HepG2 (cell line): ENCODE results near the gene DPF1. TPM values are rescaled to one million over a fixed set of nuclear protein-coding genes. Genes with fewer than 3 reads are reported as not detected.

Experiments
- ATAD3A ChIP-seq: sonication (generic); formaldehyde crosslinking; IDR thresholded peaks from 2 replicates; pipeline ENCODE4 v1.4.0; 2020; ENCODE audit warnings: missing genetic modification reagents
- BRD4 ChIP-seq: sonication (generic); formaldehyde crosslinking; IDR thresholded peaks from 2 replicates; pipeline ENCODE4 v1.4.0; 2020; ENCODE audit warnings: missing genetic modification reagents
- CENPT ChIP-seq: sonication (generic); formaldehyde crosslinking; IDR thresholded peaks from 2 replicates; pipeline ENCODE4 v1.8.0; 2022; ENCODE audit warnings: low read depth, mild to moderate bottlenecking, moderate library complexity, missing genetic modification reagents
- GABPB1 ChIP-seq: IDR thresholded peaks from 2 replicates; pipeline ENCODE4 v1.6.1; 2016; ENCODE audit warnings: mild to moderate bottlenecking, missing genetic modification reagents, moderate library complexity, missing compliant biosample characterization
- HNRNPL ChIP-seq: fragments of 200-400 bp; formaldehyde crosslinking; IDR thresholded peaks from 2 replicates; pipeline ENCODE4 v1.6.1; 2017; ENCODE audit warnings: mild to moderate bottlenecking, low read depth, low read length
- IKZF4 ChIP-seq: sonication (generic); formaldehyde crosslinking; IDR thresholded peaks from 2 replicates; pipeline ENCODE4 v1.5.1; 2020; ENCODE audit warnings: borderline replicate concordance, mild to moderate bottlenecking, low read depth, missing genetic modification reagents; ENCODE audit errors: not compliant biosample characterization
- KLF15 ChIP-seq: sonication (generic); formaldehyde crosslinking; IDR thresholded peaks from 2 replicates; pipeline ENCODE4 v1.8.1; 2023; ENCODE audit warnings: borderline replicate concordance, mild to moderate bottlenecking, inconsistent platforms, missing genetic modification reagents, mixed read lengths
- NFKB2 ChIP-seq: sonication (generic); formaldehyde crosslinking; IDR thresholded peaks from 2 replicates; pipeline ENCODE4 v1.4.0; 2020; ENCODE audit warnings: missing genetic modification reagents, borderline replicate concordance
- NFYC ChIP-seq: IDR thresholded peaks from 2 replicates; pipeline ENCODE4 v1.6.1; 2016; ENCODE audit warnings: missing genetic modification reagents, missing compliant biosample characterization
- PAF1 ChIP-seq: IDR thresholded peaks from 2 replicates; pipeline ENCODE4 v1.6.1; 2016; ENCODE audit warnings: missing genetic modification reagents, missing compliant biosample characterization
- SETDB1 ChIP-seq: sonication (generic); formaldehyde crosslinking; IDR thresholded peaks from 2 replicates; pipeline ENCODE4 v1.5.1; 2020; ENCODE audit warnings: missing genetic modification reagents, mild to moderate bottlenecking, borderline replicate concordance
- THAP11 ChIP-seq: IDR thresholded peaks from 2 replicates; pipeline ENCODE4 v1.6.1; 2016; ENCODE audit warnings: missing biosample characterization, missing genetic modification reagents
- U2AF1 ChIP-seq: fragments of 200-400 bp; formaldehyde crosslinking; optimal IDR thresholded peaks from 2 replicates; pipeline ENCODE3; 2017; ENCODE audit warnings: mild to moderate bottlenecking, low read depth, low read length
- XRCC5 ChIP-seq: fragments of 200-400 bp; formaldehyde crosslinking; optimal IDR thresholded peaks from 2 replicates; pipeline ENCODE3; 2017; ENCODE audit warnings: mild to moderate bottlenecking, low read length
- ZBTB3 ChIP-seq: sonication (generic); formaldehyde crosslinking; IDR thresholded peaks from 2 replicates; pipeline ENCODE4 v1.4.0; 2020; ENCODE audit warnings: low read depth, mild to moderate bottlenecking, moderate library complexity, missing genetic modification reagents, borderline replicate concordance
- ZBTB42 ChIP-seq: sonication (generic); formaldehyde crosslinking; IDR thresholded peaks from 2 replicates; pipeline ENCODE4 v1.5.0; 2020; ENCODE audit warnings: mild to moderate bottlenecking, missing genetic modification reagents
- ZNF33A ChIP-seq: sonication (generic); formaldehyde crosslinking; IDR thresholded peaks from 2 replicates; pipeline ENCODE4 v1.5.1; 2020; ENCODE audit warnings: missing genetic modification reagents, mild to moderate bottlenecking, moderate library complexity, borderline replicate concordance
- ZNF670 ChIP-seq: sonication (generic); formaldehyde crosslinking; IDR thresholded peaks from 2 replicates; pipeline ENCODE4 v1.8.0; 2022; ENCODE audit warnings: mild to moderate bottlenecking, missing genetic modification reagents, borderline replicate concordance
- ZNF709 ChIP-seq: sonication (generic); formaldehyde crosslinking; IDR thresholded peaks from 2 replicates; pipeline ENCODE4 v1.5.0; 2020; ENCODE audit warnings: mild to moderate bottlenecking, missing genetic modification reagents
- ZNF766 ChIP-seq: sonication (generic); formaldehyde crosslinking; IDR thresholded peaks from 2 replicates; pipeline ENCODE4 v1.5.0; 2020; ENCODE audit warnings: missing genetic modification reagents, borderline replicate concordance
- polyA plus RNA-seq, 8 experiments: library from polyadenylated mRNA; depleted of rRNA in 3 of 8; stranded (reverse) in 7 of 8; unstranded in 1 of 8; fragments of >200 nt; fragmentation: Illumina TruSeq in 4 of 8; extraction: Trizol in 4 of 8; gene quantifications; 2 replicates each; pipeline versions ENCODE4 v1.2.1 to v1.2.3, GENCODE V29; 2011 to 2016; ENCODE audit warnings: low read depth in 4 of 8, missing spikeins in 1 of 8, mixed read lengths in 1 of 8; ENCODE audit not compliant: insufficient read depth in 1 of 8
- total RNA-seq, 5 experiments: library from RNA; depleted of rRNA; stranded (reverse); fragments of >200 nt; fragmentation: Illumina TruSeq; extraction: Trizol; gene quantifications; 2 replicates each; pipeline ENCODE4 v1.2.3, GENCODE V29; 2016; ENCODE audit warnings: low read depth in 1 of 5
- TF ChIP-seq, protein P1 (sequence below): sonication (generic); formaldehyde crosslinking; IDR thresholded peaks from 2 replicates; pipeline ENCODE4 v1.9.0; 2022; ENCODE audit warnings: low read depth, missing genetic modification reagents
- TF ChIP-seq, protein P2 (sequence below): IDR thresholded peaks from 2 replicates; pipeline ENCODE4 v1.6.1; 2012; ENCODE audit warnings: inconsistent platforms
- TF ChIP-seq, protein P3 (sequence below): sonication (generic); formaldehyde crosslinking; IDR thresholded peaks from 2 replicates; pipeline ENCODE4 v1.5.0; 2020; ENCODE audit warnings: missing genetic modification reagents
- TF ChIP-seq, protein P4 (sequence below): sonication (generic); formaldehyde crosslinking; IDR thresholded peaks from 2 replicates; pipeline ENCODE4 v1.5.0; 2020; ENCODE audit warnings: mild to moderate bottlenecking, missing genetic modification reagents

Gene DPF1
- total and polyA plus RNA-seq, 2 of the 13 experiments (the other 11 are each of a cell fraction or from before 2014, with no cell fraction given), result 1.0 to 3.2 TPM

DNA sequence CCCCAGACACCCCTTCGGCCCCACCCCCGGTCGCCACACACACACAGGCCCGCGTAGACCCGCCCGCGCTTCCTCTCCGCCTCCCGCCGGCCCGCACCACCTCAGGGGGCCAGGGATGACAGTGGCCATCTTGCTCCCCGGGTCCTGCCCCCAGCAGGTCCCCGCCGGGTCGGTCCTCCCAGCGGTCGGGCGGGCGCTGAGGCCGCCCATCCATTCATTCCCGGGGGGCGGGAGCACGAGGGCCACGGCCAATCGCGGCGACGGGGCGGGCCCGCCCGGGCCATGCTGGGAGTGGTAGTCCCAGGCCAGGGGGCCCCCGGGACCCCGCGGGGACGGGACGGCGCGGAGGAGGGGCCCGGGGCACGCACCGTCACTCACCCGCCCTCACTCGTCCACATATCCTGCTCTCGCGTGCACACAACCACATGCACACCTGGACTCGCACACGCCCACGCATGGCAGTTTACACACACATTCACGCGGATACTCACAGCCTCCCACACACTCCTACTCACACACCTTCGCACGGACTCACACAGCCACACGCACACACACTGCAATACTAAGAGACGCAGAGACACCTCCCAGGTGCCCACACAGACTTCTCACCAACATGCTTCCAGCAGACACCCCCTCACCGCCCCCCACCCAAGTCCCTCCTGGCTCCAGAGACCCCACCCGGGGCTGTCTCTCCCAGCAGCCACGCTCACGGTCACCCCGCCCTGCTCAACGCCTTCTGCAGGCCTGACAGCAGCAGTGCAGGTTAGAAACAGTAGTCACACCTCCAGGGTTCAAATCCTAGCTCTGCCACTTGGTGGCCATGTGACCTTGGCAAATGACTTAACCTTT is at the start of gene DPF1 (continued):
- TF ChIP-seq PAF1 (CRISPR knock-in tag), result no peak
- TF ChIP-seq, protein P1, sequence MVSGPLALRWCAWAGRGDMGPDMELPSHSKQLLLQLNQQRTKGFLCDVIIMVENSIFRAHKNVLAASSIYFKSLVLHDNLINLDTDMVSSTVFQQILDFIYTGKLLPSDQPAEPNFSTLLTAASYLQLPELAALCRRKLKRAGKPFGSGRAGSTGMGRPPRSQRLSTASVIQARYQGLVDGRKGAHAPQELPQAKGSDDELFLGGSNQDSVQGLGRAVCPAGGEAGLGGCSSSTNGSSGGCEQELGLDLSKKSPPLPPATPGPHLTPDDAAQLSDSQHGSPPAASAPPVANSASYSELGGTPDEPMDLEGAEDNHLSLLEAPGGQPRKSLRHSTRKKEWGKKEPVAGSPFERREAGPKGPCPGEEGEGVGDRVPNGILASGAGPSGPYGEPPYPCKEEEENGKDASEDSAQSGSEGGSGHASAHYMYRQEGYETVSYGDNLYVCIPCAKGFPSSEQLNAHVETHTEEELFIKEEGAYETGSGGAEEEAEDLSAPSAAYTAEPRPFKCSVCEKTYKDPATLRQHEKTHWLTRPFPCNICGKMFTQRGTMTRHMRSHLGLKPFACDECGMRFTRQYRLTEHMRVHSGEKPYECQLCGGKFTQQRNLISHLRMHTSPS (CRISPR knock-in tag), result no peak
- no peak for TF ChIP-seq IKZF4 (CRISPR knock-in tag)
- TF ChIP-seq ZNF709 (CRISPR knock-in tag), result no peak
- no peak for TF ChIP-seq HNRNPL
- no peak for TF ChIP-seq ZNF766 (CRISPR knock-in tag)
- no peak for TF ChIP-seq BRD4 (CRISPR knock-in tag)
- no peak for TF ChIP-seq ZNF33A
- TF ChIP-seq, protein P2, sequence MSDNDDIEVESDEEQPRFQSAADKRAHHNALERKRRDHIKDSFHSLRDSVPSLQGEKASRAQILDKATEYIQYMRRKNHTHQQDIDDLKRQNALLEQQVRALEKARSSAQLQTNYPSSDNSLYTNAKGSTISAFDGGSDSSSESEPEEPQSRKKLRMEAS, result 0 out of 2 replicates have a peak, but pooled peaks have one; percentile 74
- TF ChIP-seq, protein P3, sequence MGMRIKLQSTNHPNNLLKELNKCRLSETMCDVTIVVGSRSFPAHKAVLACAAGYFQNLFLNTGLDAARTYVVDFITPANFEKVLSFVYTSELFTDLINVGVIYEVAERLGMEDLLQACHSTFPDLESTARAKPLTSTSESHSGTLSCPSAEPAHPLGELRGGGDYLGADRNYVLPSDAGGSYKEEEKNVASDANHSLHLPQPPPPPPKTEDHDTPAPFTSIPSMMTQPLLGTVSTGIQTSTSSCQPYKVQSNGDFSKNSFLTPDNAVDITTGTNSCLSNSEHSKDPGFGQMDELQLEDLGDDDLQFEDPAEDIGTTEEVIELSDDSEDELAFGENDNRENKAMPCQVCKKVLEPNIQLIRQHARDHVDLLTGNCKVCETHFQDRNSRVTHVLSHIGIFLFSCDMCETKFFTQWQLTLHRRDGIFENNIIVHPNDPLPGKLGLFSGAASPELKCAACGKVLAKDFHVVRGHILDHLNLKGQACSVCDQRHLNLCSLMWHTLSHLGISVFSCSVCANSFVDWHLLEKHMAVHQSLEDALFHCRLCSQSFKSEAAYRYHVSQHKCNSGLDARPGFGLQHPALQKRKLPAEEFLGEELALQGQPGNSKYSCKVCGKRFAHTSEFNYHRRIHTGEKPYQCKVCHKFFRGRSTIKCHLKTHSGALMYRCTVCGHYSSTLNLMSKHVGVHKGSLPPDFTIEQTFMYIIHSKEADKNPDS (CRISPR knock-in tag), result no peak
- no peak for TF ChIP-seq ZBTB42 (CRISPR knock-in tag)
- TF ChIP-seq NFKB2, result no peak
- TF ChIP-seq, protein P4, sequence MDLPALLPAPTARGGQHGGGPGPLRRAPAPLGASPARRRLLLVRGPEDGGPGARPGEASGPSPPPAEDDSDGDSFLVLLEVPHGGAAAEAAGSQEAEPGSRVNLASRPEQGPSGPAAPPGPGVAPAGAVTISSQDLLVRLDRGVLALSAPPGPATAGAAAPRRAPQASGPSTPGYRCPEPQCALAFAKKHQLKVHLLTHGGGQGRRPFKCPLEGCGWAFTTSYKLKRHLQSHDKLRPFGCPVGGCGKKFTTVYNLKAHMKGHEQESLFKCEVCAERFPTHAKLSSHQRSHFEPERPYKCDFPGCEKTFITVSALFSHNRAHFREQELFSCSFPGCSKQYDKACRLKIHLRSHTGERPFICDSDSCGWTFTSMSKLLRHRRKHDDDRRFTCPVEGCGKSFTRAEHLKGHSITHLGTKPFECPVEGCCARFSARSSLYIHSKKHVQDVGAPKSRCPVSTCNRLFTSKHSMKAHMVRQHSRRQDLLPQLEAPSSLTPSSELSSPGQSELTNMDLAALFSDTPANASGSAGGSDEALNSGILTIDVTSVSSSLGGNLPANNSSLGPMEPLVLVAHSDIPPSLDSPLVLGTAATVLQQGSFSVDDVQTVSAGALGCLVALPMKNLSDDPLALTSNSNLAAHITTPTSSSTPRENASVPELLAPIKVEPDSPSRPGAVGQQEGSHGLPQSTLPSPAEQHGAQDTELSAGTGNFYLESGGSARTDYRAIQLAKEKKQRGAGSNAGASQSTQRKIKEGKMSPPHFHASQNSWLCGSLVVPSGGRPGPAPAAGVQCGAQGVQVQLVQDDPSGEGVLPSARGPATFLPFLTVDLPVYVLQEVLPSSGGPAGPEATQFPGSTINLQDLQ, result no peak
- TF ChIP-seq ZNF670, result no peak
- TF ChIP-seq KLF15 (CRISPR knock-in tag), result no peak
- TF ChIP-seq SETDB1, result no peak
- TF ChIP-seq GABPB1 (CRISPR knock-in tag), result peak; percentile 89
- TF ChIP-seq THAP11 (CRISPR knock-in tag), result peak; percentile 98
- TF ChIP-seq U2AF1, result no peak
- no peak for TF ChIP-seq XRCC5
- TF ChIP-seq NFYC (CRISPR knock-in tag), result peak; percentile 88
- TF ChIP-seq ZBTB3 (CRISPR knock-in tag), result no peak
- no peak for TF ChIP-seq ATAD3A (CRISPR knock-in tag)
- no peak for TF ChIP-seq CENPT (CRISPR knock-in tag)
